Keratinocyte (primary cell): ENCODE results near the gene ITIH1.

Source experiments
- CTCF ChIP-seq, 3 experiments: IDR thresholded peaks in 1 of 3; conservative IDR thresholded peaks in 1 of 3; optimal IDR thresholded peaks in 1 of 3; 2 replicates in 2 of 3; 3 replicates in 1 of 3; pipeline versions ENCODE3 to v1.5.1; 2011; ENCODE audit warnings: low read length in 3 of 3, mild to moderate bottlenecking in 3 of 3, moderate library complexity in 2 of 3, control low read depth in 1 of 3, inconsistent platforms in 1 of 3; ENCODE audit not compliant: insufficient read depth in 2 of 3; ENCODE audit errors: extremely low read depth in 1 of 3
- EZH2 ChIP-seq: IDR thresholded peaks from one replicate; pipeline ENCODE4 v1.6.1; 2012; ENCODE audit warnings: inconsistent platforms, mild to moderate bottlenecking, low read length, moderate library complexity

DNA sequence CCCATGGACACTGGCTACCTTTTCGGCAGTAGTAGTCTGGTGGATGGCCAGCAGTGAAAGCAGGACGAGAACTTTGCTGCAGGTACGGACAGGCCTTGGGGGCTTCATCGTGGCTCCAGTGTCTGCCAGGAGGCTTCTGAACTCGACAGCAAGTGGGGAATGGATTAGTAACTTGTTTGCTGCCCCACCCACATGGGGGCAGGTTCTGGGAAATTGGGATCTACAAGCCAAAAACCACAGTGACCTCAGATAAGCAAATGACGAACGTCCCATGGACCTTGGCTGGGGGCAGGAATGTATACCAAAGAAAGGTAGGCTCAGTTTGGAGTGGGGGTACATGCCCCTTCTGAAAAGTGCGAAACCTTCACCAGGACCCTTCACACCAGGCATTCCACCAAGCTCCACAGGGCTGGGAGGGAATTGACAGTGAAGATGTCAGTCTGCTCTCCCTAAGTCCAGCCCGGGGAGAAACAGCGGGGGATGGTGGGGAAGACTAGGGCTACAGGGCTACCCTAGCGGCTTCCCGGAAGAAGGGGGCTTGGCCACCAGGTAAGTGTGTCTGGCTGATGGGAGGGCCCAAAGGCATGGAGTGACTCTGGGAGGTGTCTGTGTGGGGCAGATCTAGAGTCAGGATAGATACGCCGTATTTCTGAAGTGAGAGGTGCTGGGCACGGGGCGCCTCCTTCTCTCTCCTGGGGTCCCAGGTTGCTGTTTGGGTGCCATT is 53.3 kb downstream of the ITIH1 start, which contains the start of gene ITIH4:
- no peak for TF ChIP-seq CTCF (optimal IDR thresholded peaks at IDR 0.05 in 1 of 3, IDR thresholded peaks at IDR 0.05 in 1 of 3, conservative IDR thresholded peaks at IDR 0.05 in 1 of 3; ENCODE audit: extremely low read depth in 1 of 3, insufficient read depth in 2 of 3, low read length in 3 of 3)
- no peak for TF ChIP-seq EZH2
